GM18511 (cell line): ENCODE data around the gene ARPC1A.
"Not testable (repeated sequence)": the region's sequence is repeated elsewhere in the genome, so short reads cannot be mapped to it uniquely, and the experiment has no call there.

Experiments
- ATAC-seq: cut with Tn5 transposase; IDR thresholded peaks from one replicate; pipeline ENCODE4 v1.9.1; 2021; ENCODE audit warnings: mild to moderate bottlenecking, moderate library complexity; ENCODE audit not compliant: unreplicated experiment

ARPC1A gene

GRCh38 chr7:99386584-99387238 is 61.0 kb downstream of the ARPC1A start:
- no peak for ATAC-seq

GRCh38 chr7:99387239-99387635 is 61.5 kb downstream of the ARPC1A start:
- ATAC-seq: not testable (repeated sequence)

GRCh38 chr7:99387912-99388311 is 62.2 kb downstream of the ARPC1A start:
- no peak for ATAC-seq

- no peak for ATAC-seq
Measured at GRCh38 chr7:99389772-99390171, 64.1 kb downstream of the ARPC1A start.

- ATAC-seq: no peak
Measured at GRCh38 chr7:99390941-99391602, 65.4 kb downstream of the ARPC1A start.

- ATAC-seq: no peak
Measured at GRCh38 chr7:99392046-99392445, 66.3 kb downstream of the ARPC1A start.

- ATAC-seq: no peak
Measured at GRCh38 chr7:99392659-99393354, 67.1 kb downstream of the ARPC1A start.

- no peak for ATAC-seq
Measured at GRCh38 chr7:99393355-99394187, 67.9 kb downstream of the ARPC1A start.

GRCh38 chr7:99394188-99394502 is 68.4 kb downstream of the ARPC1A start:
- ATAC-seq: no peak

GRCh38 chr7:99395616-99396327 is 70.1 kb downstream of the ARPC1A start:
- no peak for ATAC-seq

- no peak for ATAC-seq
Measured at GRCh38 chr7:99396418-99397296, 71.0 kb downstream of the ARPC1A start.

- ATAC-seq: no peak
Measured at GRCh38 chr7:99397297-99397983, 71.7 kb downstream of the ARPC1A start.

- ATAC-seq: no peak
Measured at GRCh38 chr7:99398891-99399445, 73.3 kb downstream of the ARPC1A start.

- no peak for ATAC-seq
Measured at GRCh38 chr7:99399597-99399996, 73.9 kb downstream of the ARPC1A start.

GRCh38 chr7:99402854-99403253 is 77.2 kb downstream of the ARPC1A start:
- ATAC-seq: no peak

GRCh38 chr7:99403764-99404163 is 78.1 kb downstream of the ARPC1A start:
- no peak for ATAC-seq

GRCh38 chr7:99404235-99404976 is 78.7 kb downstream of the ARPC1A start:
- ATAC-seq: no peak

- no peak for ATAC-seq
Measured at GRCh38 chr7:99404977-99405320, 79.3 kb downstream of the ARPC1A start.
